ENCODE results near the gene FUBP1. TPM values are rescaled to one million over a fixed set of nuclear protein-coding genes. Genes with fewer than 3 reads are reported as not detected.
"Not testable (repeated sequence)": the region's sequence is repeated elsewhere in the genome, so short reads cannot be mapped to it uniquely, and the experiment has no call there.

FUBP1 gene
- total RNA-seq, 1 donor from 2014 or later = 103 TPM

GRCh38 chr1:77984629-77985028, 5.8 kb upstream of the FUBP1 start:
- TF ChIP-seq CTCF (IDR thresholded peaks at IDR 0.05; ENCODE audit: insufficient read depth, low read length, severe bottlenecking) = no peak
- Histone ChIP-seq H3K27me3 (ENCODE audit: control insufficient read depth, insufficient read depth, low read length) (no peaks in the 10 kb centered on the region), H3K36me3 (ENCODE audit: control insufficient read depth, insufficient read depth, low read length) (no peaks in the 10 kb centered on the region), H3K4me3 (ENCODE audit: low read depth, low read length) (no peak overlapping the region)
- DNase-seq (ENCODE audit: low read depth) = no peak
- no peak for FAIRE-seq

- Histone ChIP-seq H3K27me3 (ENCODE audit: control insufficient read depth, insufficient read depth, low read length) (no peaks in the 10 kb centered on the region), H3K36me3 (ENCODE audit: control insufficient read depth, insufficient read depth, low read length) (no peaks in the 10 kb centered on the region), H3K4me3 (ENCODE audit: low read depth, low read length) (no peak overlapping the region)
- DNase-seq (ENCODE audit: low read depth) (no peak), FAIRE-seq (no peak)
- no peak for TF ChIP-seq CTCF (IDR thresholded peaks at IDR 0.05; ENCODE audit: insufficient read depth, low read length, severe bottlenecking)
Measured at GRCh38 chr1:77983997-77984355, 5.1 kb upstream of the FUBP1 start.

GRCh38 chr1:77983352-77983996, 4.6 kb upstream of the FUBP1 start:
- H3K27me3 ChIP-seq (ENCODE audit: control insufficient read depth, insufficient read depth, low read length); FAIRE-seq; H3K36me3 ChIP-seq (ENCODE audit: control insufficient read depth, insufficient read depth, low read length); H3K4me3 ChIP-seq (ENCODE audit: low read depth, low read length); DNase-seq (ENCODE audit: low read depth): not testable (repeated sequence)

GRCh38 chr1:77978293-77978968, 441 bp downstream of the FUBP1 start:
- DNase-seq (ENCODE audit: low read depth) (peak; percentile 94), FAIRE-seq (no peak)
- H3K36me3 ChIP-seq (ENCODE audit: control insufficient read depth, insufficient read depth, low read length) = no peaks in the 10 kb centered on the region
- no peaks in the 10 kb centered on the region for H3K27me3 ChIP-seq (ENCODE audit: control insufficient read depth, insufficient read depth, low read length)
- peak overlapping the region; percentile 81 for H3K4me3 ChIP-seq (ENCODE audit: low read depth, low read length)
- no peak for TF ChIP-seq CTCF (IDR thresholded peaks at IDR 0.05; ENCODE audit: insufficient read depth, low read length, severe bottlenecking)

GRCh38 chr1:77977989-77978292, 931 bp downstream of the FUBP1 start:
- TF ChIP-seq CTCF (IDR thresholded peaks at IDR 0.05; ENCODE audit: insufficient read depth, low read length, severe bottlenecking) = no peak
- no peaks in the 10 kb centered on the region for H3K27me3 ChIP-seq (ENCODE audit: control insufficient read depth, insufficient read depth, low read length)
- no peaks in the 10 kb centered on the region for H3K36me3 ChIP-seq (ENCODE audit: control insufficient read depth, insufficient read depth, low read length)
- FAIRE-seq (no peak), DNase-seq (ENCODE audit: low read depth) (no peak)
- H3K4me3 ChIP-seq (ENCODE audit: low read depth, low read length) = peak overlapping the region; percentile 81

- DNase-seq (ENCODE audit: low read depth) = no peak
- no peak for FAIRE-seq
- no peak for TF ChIP-seq CTCF (IDR thresholded peaks at IDR 0.05; ENCODE audit: insufficient read depth, low read length, severe bottlenecking)
- no peak overlapping the region for H3K4me3 ChIP-seq (ENCODE audit: low read depth, low read length)
- H3K36me3 ChIP-seq (ENCODE audit: control insufficient read depth, insufficient read depth, low read length) = no peaks in the 10 kb centered on the region
- no peaks in the 10 kb centered on the region for H3K27me3 ChIP-seq (ENCODE audit: control insufficient read depth, insufficient read depth, low read length)
Measured at GRCh38 chr1:77976433-77977076, 2.3 kb downstream of the FUBP1 start.

Data from bronchial epithelial cell (primary cell).